NCI-H128 (cell line): ENCODE data around the gene SGTB.

ENCODE experiments used
- DNase-seq: peaks from one replicate; lab custom pipeline; 2025; ENCODE audit not compliant: unreplicated experiment; lab: John Stamatoyannopoulos, UW

SGTB gene

GRCh38 chr5:65721720-65722574 lies at the start of gene SGTB, which contains the start of gene NLN:
Gene SGTB (minus strand): TSS chr5:65722109. CDS start chr5:65720807, 1,302 bp downstream.
Gene NLN (plus strand): TSS chr5:65722205. CDS start chr5:65722374, 169 bp downstream.
- peak; percentile 50 for DNase-seq

GRCh38 chr5:65771266-65771665 lies 49.4 kb upstream of the SGTB start:
- no peak for DNase-seq

- no peak for DNase-seq
Measured at GRCh38 chr5:65769539-65769938, 47.6 kb upstream of the SGTB start.

GRCh38 chr5:65768723-65769346 lies 46.9 kb upstream of the SGTB start:
- DNase-seq: no peak

GRCh38 chr5:65767565-65767964 lies 45.7 kb upstream of the SGTB start:
- DNase-seq: no peak

GRCh38 chr5:65766781-65767180 lies 44.9 kb upstream of the SGTB start:
- no peak for DNase-seq

- no peak for DNase-seq
Measured at GRCh38 chr5:65766175-65766574, 44.3 kb upstream of the SGTB start.

GRCh38 chr5:65765582-65765981 lies 43.7 kb upstream of the SGTB start:
- DNase-seq: no peak

- DNase-seq: no peak
Measured at GRCh38 chr5:65762234-65762633, 40.3 kb upstream of the SGTB start.

GRCh38 chr5:65760504-65761275 lies 38.8 kb upstream of the SGTB start:
- DNase-seq: no peak

- DNase-seq: no peak
Measured at GRCh38 chr5:65758546-65759144, 36.7 kb upstream of the SGTB start.

- no peak for DNase-seq
Measured at GRCh38 chr5:65753189-65753588, 31.3 kb upstream of the SGTB start.

- DNase-seq: no peak
Measured at GRCh38 chr5:65750938-65751337, 29.0 kb upstream of the SGTB start.

- DNase-seq: no peak
Measured at GRCh38 chr5:65749956-65750355, 28.0 kb upstream of the SGTB start.

GRCh38 chr5:65749221-65749844 lies 27.4 kb upstream of the SGTB start:
- DNase-seq: no peak

- no peak for DNase-seq
Measured at GRCh38 chr5:65742565-65743231, 20.8 kb upstream of the SGTB start.

GRCh38 chr5:65739162-65739561 lies 17.3 kb upstream of the SGTB start:
- no peak for DNase-seq

- DNase-seq: no peak
Measured at GRCh38 chr5:65738305-65738704, 16.4 kb upstream of the SGTB start.

GRCh38 chr5:65737842-65738241 lies 15.9 kb upstream of the SGTB start:
- DNase-seq: no peak

- DNase-seq: no peak
Measured at GRCh38 chr5:65736011-65736410, 14.1 kb upstream of the SGTB start.
